H1 (cell line): Measurements from ENCODE around the gene CYB561A3.

Source experiments
- BCL11A ChIP-seq, 2 experiments: IDR thresholded peaks; one replicate each; pipeline ENCODE4 v1.6.1; 2011; ENCODE audit warnings: low read depth in 2 of 2, low read length in 2 of 2, mild to moderate bottlenecking in 2 of 2
- CHD1 ChIP-seq: IDR thresholded peaks from 2 replicates; pipeline ENCODE4 v1.6.1; 2012; ENCODE audit warnings: low read depth, low read length, improper control_type of control experiment
- CTCF ChIP-seq, 3 experiments: IDR thresholded peaks; 1 replicate in 2 of 3; 2 replicates in 1 of 3; pipeline versions ENCODE4 v1.5.1 to v1.6.1; 2011; ENCODE audit warnings: low read length in 3 of 3, mild to moderate bottlenecking in 3 of 3, inconsistent platforms in 2 of 3, low read depth in 1 of 3, moderate library complexity in 1 of 3; ENCODE audit not compliant: insufficient read depth in 1 of 3; ENCODE audit errors: control extremely low read depth in 1 of 3
- GTF2F1 ChIP-seq: IDR thresholded peaks from 2 replicates; pipeline ENCODE4 v1.6.1; 2012; ENCODE audit warnings: low read depth, low read length, improper control_type of control experiment, borderline replicate concordance
- POLR2A ChIP-seq, 2 experiments: IDR thresholded peaks; 1 replicate in 1 of 2; 2 replicates in 1 of 2; pipeline ENCODE4 v1.6.1; 2011; ENCODE audit warnings: low read depth in 2 of 2, low read length in 2 of 2, mild to moderate bottlenecking in 2 of 2; ENCODE audit errors: control extremely low read depth in 1 of 2

GRCh38 chr11:61342207-61342803 is 19.4 kb downstream of the CYB561A3 start:
- TF ChIP-seq CHD1 (no peak), POLR2A (IDR thresholded peaks at IDR 0.05; ENCODE audit: control extremely low read depth in 1 of 2, low read depth in 2 of 2, low read length in 2 of 2) (no peak), CTCF (IDR thresholded peaks at IDR 0.05; ENCODE audit: control extremely low read depth in 1 of 3, insufficient read depth in 1 of 3, low read depth in 1 of 3, low read length in 3 of 3) (no peak), GTF2F1 (no peak), BCL11A (IDR thresholded peaks at IDR 0.05; ENCODE audit: low read depth in 2 of 2, low read length in 2 of 2) (no peak)
